Measurements from ENCODE around the gene TMOD1.
"Not testable (repeated sequence)": the region's sequence is repeated elsewhere in the genome, so short reads cannot be mapped to it uniquely, and the experiment has no call there.

DNA sequence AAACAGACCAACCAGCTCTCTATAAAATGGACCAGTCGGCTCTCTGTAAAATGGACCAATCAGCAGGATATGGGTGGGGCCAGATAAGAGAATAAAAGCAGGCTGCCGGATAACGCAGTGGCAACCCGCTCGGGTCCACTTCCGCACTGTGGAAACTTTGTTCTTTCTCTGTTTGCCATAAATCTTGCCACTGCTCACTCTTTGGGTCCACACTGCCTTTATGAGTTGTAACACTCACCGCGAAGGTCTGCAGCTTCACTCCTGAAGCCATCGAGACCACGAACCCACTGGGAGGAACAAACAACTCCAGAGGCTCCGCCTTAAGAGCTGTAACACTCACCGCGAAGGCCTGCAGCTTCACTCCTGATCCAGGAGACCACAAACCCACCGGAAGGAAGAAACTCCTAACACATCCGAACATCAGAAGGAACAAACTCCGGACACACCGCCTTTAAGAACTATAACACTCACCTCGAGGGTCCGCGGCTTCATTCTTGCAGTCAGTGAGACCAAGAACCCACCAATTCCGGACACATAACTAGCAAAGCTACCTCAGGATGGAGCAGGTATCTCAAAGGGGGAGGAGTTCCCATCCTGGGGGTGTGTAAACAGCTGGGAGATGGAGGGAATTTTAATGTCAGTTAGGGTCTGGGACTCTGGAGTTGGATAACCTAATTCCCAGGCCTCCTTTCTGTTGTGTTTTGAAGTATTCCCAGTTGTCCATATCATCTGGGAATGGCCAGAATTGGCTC, 73.6 kb downstream of the TMOD1 start:
- TF ChIP-seq, protein P1, sequence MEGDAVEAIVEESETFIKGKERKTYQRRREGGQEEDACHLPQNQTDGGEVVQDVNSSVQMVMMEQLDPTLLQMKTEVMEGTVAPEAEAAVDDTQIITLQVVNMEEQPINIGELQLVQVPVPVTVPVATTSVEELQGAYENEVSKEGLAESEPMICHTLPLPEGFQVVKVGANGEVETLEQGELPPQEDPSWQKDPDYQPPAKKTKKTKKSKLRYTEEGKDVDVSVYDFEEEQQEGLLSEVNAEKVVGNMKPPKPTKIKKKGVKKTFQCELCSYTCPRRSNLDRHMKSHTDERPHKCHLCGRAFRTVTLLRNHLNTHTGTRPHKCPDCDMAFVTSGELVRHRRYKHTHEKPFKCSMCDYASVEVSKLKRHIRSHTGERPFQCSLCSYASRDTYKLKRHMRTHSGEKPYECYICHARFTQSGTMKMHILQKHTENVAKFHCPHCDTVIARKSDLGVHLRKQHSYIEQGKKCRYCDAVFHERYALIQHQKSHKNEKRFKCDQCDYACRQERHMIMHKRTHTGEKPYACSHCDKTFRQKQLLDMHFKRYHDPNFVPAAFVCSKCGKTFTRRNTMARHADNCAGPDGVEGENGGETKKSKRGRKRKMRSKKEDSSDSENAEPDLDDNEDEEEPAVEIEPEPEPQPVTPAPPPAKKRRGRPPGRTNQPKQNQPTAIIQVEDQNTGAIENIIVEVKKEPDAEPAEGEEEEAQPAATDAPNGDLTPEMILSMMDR (IDR thresholded peaks at IDR 0.05 in 4 of 5, conservative IDR thresholded peaks at IDR 0.05 in 1 of 5), result not testable (repeated sequence)
- peak in 1 of 2 donors; percentile 21 for TF ChIP-seq POLR2A (IDR thresholded peaks at IDR 0.05)

Data from gastrocnemius medialis (tissue), 4 donors.